Fibroblast of pulmonary artery (primary cell): ENCODE results near the gene TMEM167A.

Source experiments
- DNase-seq: peaks from one replicate; pipeline ENCODE4 v3.0.0-alpha.2; 2010; ENCODE audit warnings: low read depth
- H3K4me3 ChIP-seq: replicated peaks from 2 replicates; pipeline ENCODE4 v1.5.1; 2011; ENCODE audit warnings: low read depth, mild to moderate bottlenecking, control low read depth, low read length, moderate library complexity
- TF ChIP-seq, protein P1 (sequence below): IDR thresholded peaks from 2 replicates; pipeline ENCODE4 v1.5.1; 2011; ENCODE audit warnings: mild to moderate bottlenecking, control low read depth, low read length, inconsistent platforms; ENCODE audit errors: missing control alignments

TMEM167A gene

DNA sequence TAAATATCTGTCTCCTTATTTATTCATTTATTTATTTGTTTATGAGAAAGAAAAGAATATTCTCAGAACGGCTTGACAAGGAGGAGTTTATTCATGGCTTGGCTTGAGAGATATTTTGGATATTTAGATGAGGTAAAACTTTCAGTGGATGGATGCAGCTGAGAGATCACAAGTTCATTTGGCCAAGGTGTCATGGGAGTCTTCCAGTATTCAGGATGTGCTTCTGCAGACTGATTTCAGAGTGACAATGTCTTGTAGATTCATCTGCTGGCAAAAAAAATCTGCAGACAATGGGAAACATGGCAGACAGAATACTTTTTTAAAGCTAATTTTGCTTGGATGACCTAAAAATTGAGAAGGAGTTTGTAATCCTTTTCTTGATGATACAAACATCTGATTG, 38.6 kb upstream of the TMEM167A start:
- TF ChIP-seq, protein P1, sequence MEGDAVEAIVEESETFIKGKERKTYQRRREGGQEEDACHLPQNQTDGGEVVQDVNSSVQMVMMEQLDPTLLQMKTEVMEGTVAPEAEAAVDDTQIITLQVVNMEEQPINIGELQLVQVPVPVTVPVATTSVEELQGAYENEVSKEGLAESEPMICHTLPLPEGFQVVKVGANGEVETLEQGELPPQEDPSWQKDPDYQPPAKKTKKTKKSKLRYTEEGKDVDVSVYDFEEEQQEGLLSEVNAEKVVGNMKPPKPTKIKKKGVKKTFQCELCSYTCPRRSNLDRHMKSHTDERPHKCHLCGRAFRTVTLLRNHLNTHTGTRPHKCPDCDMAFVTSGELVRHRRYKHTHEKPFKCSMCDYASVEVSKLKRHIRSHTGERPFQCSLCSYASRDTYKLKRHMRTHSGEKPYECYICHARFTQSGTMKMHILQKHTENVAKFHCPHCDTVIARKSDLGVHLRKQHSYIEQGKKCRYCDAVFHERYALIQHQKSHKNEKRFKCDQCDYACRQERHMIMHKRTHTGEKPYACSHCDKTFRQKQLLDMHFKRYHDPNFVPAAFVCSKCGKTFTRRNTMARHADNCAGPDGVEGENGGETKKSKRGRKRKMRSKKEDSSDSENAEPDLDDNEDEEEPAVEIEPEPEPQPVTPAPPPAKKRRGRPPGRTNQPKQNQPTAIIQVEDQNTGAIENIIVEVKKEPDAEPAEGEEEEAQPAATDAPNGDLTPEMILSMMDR = no peak
- DNase-seq = no peak
- H3K4me3 ChIP-seq = no peak overlapping the region

DNA sequence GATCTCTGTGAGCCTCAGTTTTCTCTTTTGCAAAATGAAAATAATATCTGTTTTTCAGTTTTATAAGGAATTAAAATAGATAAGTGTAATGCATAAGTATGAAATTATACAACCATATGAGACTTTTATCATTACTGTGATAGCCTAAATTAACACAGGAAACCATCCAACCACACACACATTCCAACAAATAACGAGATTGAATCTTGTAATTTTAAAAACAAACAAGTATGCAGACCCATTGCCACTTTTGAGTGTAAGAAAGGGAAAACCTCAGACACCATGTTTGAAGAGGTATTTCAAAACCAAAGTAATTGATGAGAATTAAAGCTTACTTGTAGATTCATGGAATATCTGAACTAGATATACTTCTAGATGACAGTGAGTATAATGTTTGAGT, 32.2 kb upstream of the TMEM167A start:
- TF ChIP-seq, protein P1 = no peak
- no peak overlapping the region for H3K4me3 ChIP-seq
- no peak for DNase-seq

DNA sequence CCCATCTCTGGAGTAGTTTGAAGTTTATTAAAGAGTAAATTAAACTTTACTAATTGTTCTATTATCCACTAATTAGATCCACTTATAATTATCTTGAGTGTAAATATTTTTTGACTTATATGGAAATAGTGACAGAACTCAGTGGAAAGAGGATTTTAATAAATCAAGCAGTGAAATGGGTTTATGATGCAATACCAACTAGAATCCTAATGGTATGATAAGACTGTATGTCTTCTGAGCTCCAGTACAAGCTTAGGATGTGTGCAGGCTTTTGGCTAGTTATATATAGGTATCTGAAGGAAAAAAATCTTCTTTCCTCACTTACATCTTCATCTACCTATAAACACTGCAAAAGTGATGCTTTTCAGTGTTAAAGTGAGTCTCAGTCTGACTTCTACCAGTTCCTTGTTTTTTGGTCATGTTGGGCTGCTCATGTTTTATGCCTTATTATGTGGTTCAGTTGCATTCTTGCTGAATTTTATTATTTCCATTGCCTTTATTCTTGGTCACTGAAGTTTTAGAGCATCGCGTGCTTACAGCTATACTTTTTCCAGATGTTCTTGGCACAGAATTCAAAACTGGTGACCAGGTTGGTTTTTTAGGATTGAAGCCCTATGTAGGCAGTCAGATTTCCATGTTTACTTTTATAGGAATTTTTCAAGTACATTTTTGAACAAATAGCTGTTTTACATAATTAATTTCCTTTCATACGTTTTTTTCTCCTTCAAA, 30.7 kb upstream of the TMEM167A start:
- TF ChIP-seq, protein P1 = no peak
- DNase-seq = no peak
- H3K4me3 ChIP-seq = no peak overlapping the region

DNA sequence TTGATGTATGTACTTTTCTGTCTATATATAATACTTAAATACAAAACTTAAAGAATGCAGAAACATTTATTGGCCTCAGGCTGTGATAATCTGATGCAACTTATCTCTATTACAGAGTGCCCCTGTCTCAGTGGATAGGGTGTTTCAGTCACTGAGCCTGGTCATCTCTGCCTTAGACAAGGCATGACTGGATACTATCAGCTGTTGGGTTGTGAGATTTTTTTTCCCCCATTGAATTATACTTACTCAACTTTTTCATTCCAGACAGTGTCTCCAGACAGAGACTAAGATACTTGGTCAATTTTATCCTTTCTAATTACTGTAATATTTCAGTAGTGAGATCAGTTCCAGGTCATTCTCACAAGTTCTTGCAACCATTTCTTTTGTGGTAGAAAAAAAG, 26.8 kb upstream of the TMEM167A start:
- DNase-seq = no peak
- no peak overlapping the region for H3K4me3 ChIP-seq
- TF ChIP-seq, protein P1 = no peak

DNA sequence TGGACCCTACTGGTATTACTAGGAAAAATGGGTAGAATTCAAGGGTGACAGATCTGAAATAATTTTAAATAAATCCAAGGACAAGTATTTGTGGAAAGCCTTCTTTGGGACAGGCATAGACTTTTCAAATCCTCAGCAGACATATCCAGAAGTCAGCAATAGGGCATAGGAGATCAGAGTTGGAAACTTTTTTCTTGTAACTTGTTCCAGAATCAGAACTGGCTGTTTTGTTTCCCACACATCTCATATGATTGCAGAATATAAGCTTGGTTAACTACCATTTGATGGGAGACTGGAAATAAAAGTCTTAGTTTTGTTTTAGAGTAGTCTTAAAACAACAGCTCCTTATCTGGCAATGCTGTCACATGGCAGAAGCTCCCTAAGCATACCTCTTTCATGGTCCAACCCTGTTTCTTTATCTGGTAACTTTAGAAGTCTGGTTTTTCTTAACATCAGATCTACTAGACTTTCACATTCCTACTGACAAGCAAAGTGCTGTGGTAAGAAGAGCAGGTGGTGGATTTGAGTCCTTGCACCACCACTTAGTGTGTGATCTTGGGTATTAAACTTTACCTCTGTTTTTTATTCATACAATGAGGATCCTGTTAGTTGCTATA, 25.3 kb upstream of the TMEM167A start:
- TF ChIP-seq, protein P1 = no peak
- no peak overlapping the region for H3K4me3 ChIP-seq
- DNase-seq = no peak

DNA sequence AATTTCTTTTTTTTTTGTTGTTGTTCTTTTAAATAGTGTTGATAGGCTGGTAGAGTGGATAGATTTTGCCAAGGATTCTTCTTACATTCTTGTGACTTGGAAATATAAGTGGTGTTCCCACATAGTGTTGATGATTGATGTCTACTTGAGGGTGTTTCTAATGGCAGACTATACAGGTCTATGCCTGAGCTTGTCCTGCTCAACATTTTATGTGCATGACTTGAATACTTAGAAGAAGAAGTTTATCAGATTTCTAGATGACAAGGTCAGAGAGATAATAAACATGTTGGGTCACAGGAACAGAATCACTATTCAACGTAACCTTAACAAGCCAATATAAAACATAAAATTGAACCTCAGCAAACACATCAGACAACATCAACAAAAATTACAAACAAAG, 24.3 kb upstream of the TMEM167A start:
- TF ChIP-seq, protein P1 = no peak
- DNase-seq = no peak

DNA sequence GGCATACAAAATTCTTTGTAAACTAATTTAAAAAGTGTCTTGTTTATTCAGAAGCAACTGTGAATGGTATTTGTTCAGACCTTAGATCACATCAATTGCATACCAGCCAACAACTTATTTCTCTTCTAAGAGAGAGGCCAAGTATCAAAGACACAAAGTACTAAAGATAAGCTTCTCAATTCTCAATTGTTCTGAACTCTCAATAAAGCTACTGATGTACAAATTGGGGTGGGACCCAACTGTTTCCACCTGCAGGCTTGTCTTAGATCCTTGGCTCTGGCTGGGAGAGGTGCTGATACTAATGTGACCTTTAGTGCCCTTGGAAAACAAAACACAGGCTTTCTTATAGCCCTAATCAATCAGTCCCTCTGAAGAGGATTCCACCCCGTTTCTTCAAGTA, 22.3 kb upstream of the TMEM167A start:
- no peak for DNase-seq
- TF ChIP-seq, protein P1 = no peak
- H3K4me3 ChIP-seq = no peak overlapping the region

More for the DNA sequence above, 24.3 kb upstream of the TMEM167A start:
- H3K4me3 ChIP-seq = no peak overlapping the region
